Endodermal cell (in vitro differentiated cells): ENCODE data around the gene LIPC. TPM values are rescaled to one million over a fixed set of nuclear protein-coding genes. Genes with fewer than 3 reads are reported as not detected.

Experiments used
- DNase-seq: peaks from one replicate; pipeline ENCODE4 v3.0.0-alpha.2; 2017
- H3K27ac ChIP-seq: 2 replicates; pipeline ENCODE4 v1.5.1; 2013; ENCODE audit warnings: mild to moderate bottlenecking, low read depth, low read length, moderate library complexity
- H3K27me3 ChIP-seq: 2 replicates; pipeline ENCODE4 v1.6.1; 2013; ENCODE audit warnings: mild to moderate bottlenecking, low read length, moderate library complexity; ENCODE audit not compliant: insufficient read depth, control insufficient read depth, poor library complexity, severe bottlenecking
- H3K36me3 ChIP-seq: 2 replicates; pipeline ENCODE4 v1.7.0; 2013; ENCODE audit warnings: mild to moderate bottlenecking, low read length, moderate library complexity; ENCODE audit not compliant: control insufficient read depth, insufficient read depth
- H3K4me1 ChIP-seq: one replicate; pipeline ENCODE4 v1.7.0; 2013; ENCODE audit warnings: low read length; ENCODE audit not compliant: control insufficient read depth, insufficient read depth
- H3K4me3 ChIP-seq: 2 replicates; pipeline ENCODE4 v1.5.1; 2013; ENCODE audit warnings: mild to moderate bottlenecking, low read length, moderate library complexity
- H3K9ac ChIP-seq: 2 replicates; pipeline ENCODE4 v1.6.1; 2013; ENCODE audit warnings: mild to moderate bottlenecking, low read length, moderate library complexity; ENCODE audit not compliant: poor library complexity, severe bottlenecking; ENCODE audit errors: extremely low read depth
- H3K9me3 ChIP-seq: 2 replicates; pipeline ENCODE4 v1.6.1; 2013; ENCODE audit warnings: mild to moderate bottlenecking, low read length, moderate library complexity; ENCODE audit not compliant: control insufficient read depth
- H3K27ac Mint-ChIP-seq: 2 replicates; pipeline ENCODE4 v1.8.0; 2020; ENCODE audit warnings: mixed read lengths
- H3K27me3 Mint-ChIP-seq: 2 replicates; pipeline ENCODE4 v1.8.0; 2021; ENCODE audit warnings: mild to moderate bottlenecking, mixed read lengths; ENCODE audit not compliant: insufficient read depth
- H3K36me3 Mint-ChIP-seq: 2 replicates; pipeline ENCODE4 v1.8.0; 2020; ENCODE audit warnings: low read depth, mixed read lengths
- H3K4me1 Mint-ChIP-seq: 2 replicates; pipeline ENCODE4 v1.8.0; 2020; ENCODE audit warnings: mixed read lengths
- H3K4me3 Mint-ChIP-seq: 2 replicates; pipeline ENCODE4 v1.8.0; 2020; ENCODE audit warnings: mild to moderate bottlenecking, moderate library complexity, mixed read lengths
- H3K9me3 Mint-ChIP-seq: 2 replicates; pipeline ENCODE4 v1.8.0; 2020; ENCODE audit warnings: mild to moderate bottlenecking, mixed read lengths
- CTCF ChIP-seq: fragments of 200-600 bp; sonication (generic); conservative IDR thresholded peaks from 2 replicates; pipeline ENCODE4 v1.5.0; 2021; ENCODE audit warnings: antibody characterized with exemption, mild to moderate bottlenecking
- WGBS, 2 experiments: methylation state at CpG; one replicate each; pipeline versions ENCODE4 v1.1.5 to v1.1.7; 2013; ENCODE audit warnings: missing lambda C conversion rate in 2 of 2, mixed read lengths in 1 of 2; ENCODE audit not compliant: insufficient coverage in 1 of 2, insufficient read length in 1 of 2; 5-methylcytosine and 5-hydroxymethylcytosine counted together
- total RNA-seq, 2 donors: library from RNA; stranded (reverse); fragmentation: NEBNext Ultra II Directional in 1 of 2; extraction: Animal tissue kit (Norgen Biotek cat#: 25700) in 1 of 2; gene quantifications; 2 replicates in 1 of 2; 3 replicates in 1 of 2; pipeline ENCODE4 v1.2.1, GENCODE V29; 2021

Gene LIPC
- total RNA-seq, 2 donors from 2014 or later, result not detected

GRCh38 chr15:58404722-58405121 lies 27.1 kb upstream of the LIPC start:
- no peaks in the 10 kb centered on the region for H3K27me3 Mint-ChIP-seq
- H3K4me1 Mint-ChIP-seq, result peaks cover 13% of the 10 kb centered on the region
- TF ChIP-seq CTCF, result no peak
- WGBS, 2 experiments, result 78 to 92% methylated on average over 1 to 2 of the region's 2 CpGs
- H3K36me3 Mint-ChIP-seq, result no peaks in the 10 kb centered on the region
- Histone ChIP-seq H3K9me3 (no peaks in the 10 kb centered on the region), H3K9ac (no peak overlapping the region), H3K4me3 (no peak overlapping the region), H3K27ac (no peak overlapping the region), H3K27me3 (no peaks in the 10 kb centered on the region), H3K4me1 (no peaks in the 10 kb centered on the region), H3K36me3 (no peaks in the 10 kb centered on the region)
- no peak overlapping the region for H3K4me3 Mint-ChIP-seq
- H3K27ac Mint-ChIP-seq, result no peak overlapping the region
- H3K9me3 Mint-ChIP-seq, result no peaks in the 10 kb centered on the region
- peak; percentile 11 for DNase-seq

GRCh38 chr15:58405865-58406264 lies 25.9 kb upstream of the LIPC start:
- H3K4me1 ChIP-seq, result no peaks in the 10 kb centered on the region
- TF ChIP-seq CTCF, result no peak
- no peak overlapping the region for H3K27ac ChIP-seq
- H3K9me3 Mint-ChIP-seq, result no peaks in the 10 kb centered on the region
- no peak overlapping the region for H3K4me3 ChIP-seq
- H3K9ac ChIP-seq, result no peak overlapping the region
- no peaks in the 10 kb centered on the region for H3K27me3 ChIP-seq
- no peak for DNase-seq
- H3K4me3 Mint-ChIP-seq, result no peak overlapping the region
- H3K36me3 ChIP-seq, result no peaks in the 10 kb centered on the region
- H3K4me1 Mint-ChIP-seq, result peaks cover 15% of the 10 kb centered on the region
- no peaks in the 10 kb centered on the region for H3K36me3 Mint-ChIP-seq
- H3K9me3 ChIP-seq, result no peaks in the 10 kb centered on the region
- WGBS, 2 experiments, result 89 to 96% methylated on average over 3 of the region's 3 CpGs
- no peaks in the 10 kb centered on the region for H3K27me3 Mint-ChIP-seq
- no peak overlapping the region for H3K27ac Mint-ChIP-seq

GRCh38 chr15:58406811-58407210 lies 25.0 kb upstream of the LIPC start:
- peaks cover 15% of the 10 kb centered on the region for H3K4me1 Mint-ChIP-seq
- H3K36me3 Mint-ChIP-seq, result no peaks in the 10 kb centered on the region
- H3K9me3 Mint-ChIP-seq, result no peaks in the 10 kb centered on the region
- no peak overlapping the region for H3K4me3 Mint-ChIP-seq
- no peaks in the 10 kb centered on the region for H3K27me3 Mint-ChIP-seq
- H3K4me1 ChIP-seq, result no peaks in the 10 kb centered on the region
- TF ChIP-seq CTCF, result no peak
- WGBS, 2 experiments, result 48 to 81% methylated on average over 2 to 3 of the region's 3 CpGs
- H3K27ac Mint-ChIP-seq, result no peak overlapping the region
- H3K4me3 ChIP-seq, result no peak overlapping the region
- H3K27me3 ChIP-seq, result no peaks in the 10 kb centered on the region
- no peak overlapping the region for H3K9ac ChIP-seq
- peak overlapping the region; percentile 3 for H3K27ac ChIP-seq
- H3K9me3 ChIP-seq, result no peaks in the 10 kb centered on the region
- peak; percentile 20 for DNase-seq
- H3K36me3 ChIP-seq, result no peaks in the 10 kb centered on the region
